WERI-Rb-1 (cell line): ENCODE measurements around the gene MRPL28.
"Not testable (repeated sequence)": the region's sequence is repeated elsewhere in the genome, so short reads cannot be mapped to it uniquely, and the experiment has no call there.

Source experiments
- DNase-seq: peaks from one replicate; pipeline ENCODE4 v3.0.0-alpha.2; 2020
- H3K27ac ChIP-seq: fragments of 250-450 bp; sonication (Bioruptor Pico); 2 replicates; pipeline ENCODE4 v1.5.1; 2020; ENCODE audit warnings: mild to moderate bottlenecking, moderate library complexity
- H3K27me3 ChIP-seq: fragments of 250-450 bp; sonication (Bioruptor Pico); 2 replicates; pipeline ENCODE4 v1.5.1; 2021; ENCODE audit warnings: mild to moderate bottlenecking, low read depth, moderate library complexity; ENCODE audit not compliant: insufficient read depth, severe bottlenecking
- H3K36me3 ChIP-seq: fragments of 250-450 bp; sonication (Bioruptor Pico); 2 replicates; pipeline ENCODE4 v1.5.1; 2020; ENCODE audit warnings: mild to moderate bottlenecking, moderate library complexity
- H3K4me3 ChIP-seq: 2 replicates; pipeline ENCODE4 v1.5.1; 2011; ENCODE audit warnings: low read depth, mild to moderate bottlenecking, control low read depth, low read length
- H3K9me3 ChIP-seq: fragments of 250-450 bp; sonication (Bioruptor Pico); 2 replicates; pipeline ENCODE4 v1.5.1; 2021; ENCODE audit warnings: mild to moderate bottlenecking, moderate library complexity; ENCODE audit not compliant: severe bottlenecking
- TF ChIP-seq, protein P1 (sequence below): IDR thresholded peaks from 2 replicates; pipeline ENCODE4 v1.5.1; 2011; ENCODE audit warnings: low read depth, mild to moderate bottlenecking, control low read depth, inconsistent platforms, low read length

MRPL28 gene

DNA sequence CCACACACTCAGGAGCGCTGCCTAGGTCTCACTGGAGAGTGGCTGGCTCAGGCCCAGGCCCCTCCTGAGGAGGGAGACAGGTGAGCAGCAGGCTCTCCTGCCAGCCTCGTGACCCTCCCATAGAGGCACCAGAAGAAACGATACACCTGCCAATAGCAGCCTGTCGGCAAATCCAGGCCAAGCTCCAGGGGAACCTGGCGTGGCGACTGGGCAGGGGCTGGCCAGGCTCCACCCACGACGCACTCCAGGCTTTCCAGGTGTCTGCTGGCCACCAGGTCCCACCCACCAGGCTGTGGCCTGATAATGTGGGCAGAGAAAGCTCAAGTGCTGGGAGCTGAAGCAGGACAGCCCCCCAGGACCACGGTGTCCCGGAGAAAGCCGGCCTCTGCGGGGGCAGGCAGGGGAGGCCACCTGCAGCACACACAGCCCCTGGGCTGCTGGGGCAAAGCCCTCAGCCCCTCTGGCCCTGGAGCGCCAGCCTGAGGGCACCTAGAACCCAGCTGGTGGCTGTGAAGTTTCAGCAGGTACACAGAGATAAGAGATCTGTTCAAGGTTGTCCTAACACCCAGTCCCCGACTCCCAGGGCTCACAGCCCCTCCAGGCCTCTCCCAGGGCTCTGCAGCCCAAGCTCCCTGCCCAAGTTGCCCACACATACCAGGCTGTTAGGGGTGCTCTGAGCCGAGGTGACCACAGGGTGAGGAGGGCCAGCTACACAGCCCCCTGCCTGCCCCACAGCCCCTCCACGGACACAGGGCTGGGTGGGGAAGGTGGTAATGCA is 9.0 kb upstream of the MRPL28 start:
- no peak overlapping the region for H3K27ac ChIP-seq
- H3K27me3 ChIP-seq = no peaks in the 10 kb centered on the region
- H3K4me3 ChIP-seq = no peak overlapping the region
- peaks cover 2% of the 10 kb centered on the region for H3K9me3 ChIP-seq
- no peak for DNase-seq
- H3K36me3 ChIP-seq = peaks cover 27% of the 10 kb centered on the region
- TF ChIP-seq, protein P1, sequence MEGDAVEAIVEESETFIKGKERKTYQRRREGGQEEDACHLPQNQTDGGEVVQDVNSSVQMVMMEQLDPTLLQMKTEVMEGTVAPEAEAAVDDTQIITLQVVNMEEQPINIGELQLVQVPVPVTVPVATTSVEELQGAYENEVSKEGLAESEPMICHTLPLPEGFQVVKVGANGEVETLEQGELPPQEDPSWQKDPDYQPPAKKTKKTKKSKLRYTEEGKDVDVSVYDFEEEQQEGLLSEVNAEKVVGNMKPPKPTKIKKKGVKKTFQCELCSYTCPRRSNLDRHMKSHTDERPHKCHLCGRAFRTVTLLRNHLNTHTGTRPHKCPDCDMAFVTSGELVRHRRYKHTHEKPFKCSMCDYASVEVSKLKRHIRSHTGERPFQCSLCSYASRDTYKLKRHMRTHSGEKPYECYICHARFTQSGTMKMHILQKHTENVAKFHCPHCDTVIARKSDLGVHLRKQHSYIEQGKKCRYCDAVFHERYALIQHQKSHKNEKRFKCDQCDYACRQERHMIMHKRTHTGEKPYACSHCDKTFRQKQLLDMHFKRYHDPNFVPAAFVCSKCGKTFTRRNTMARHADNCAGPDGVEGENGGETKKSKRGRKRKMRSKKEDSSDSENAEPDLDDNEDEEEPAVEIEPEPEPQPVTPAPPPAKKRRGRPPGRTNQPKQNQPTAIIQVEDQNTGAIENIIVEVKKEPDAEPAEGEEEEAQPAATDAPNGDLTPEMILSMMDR = no peak

DNA sequence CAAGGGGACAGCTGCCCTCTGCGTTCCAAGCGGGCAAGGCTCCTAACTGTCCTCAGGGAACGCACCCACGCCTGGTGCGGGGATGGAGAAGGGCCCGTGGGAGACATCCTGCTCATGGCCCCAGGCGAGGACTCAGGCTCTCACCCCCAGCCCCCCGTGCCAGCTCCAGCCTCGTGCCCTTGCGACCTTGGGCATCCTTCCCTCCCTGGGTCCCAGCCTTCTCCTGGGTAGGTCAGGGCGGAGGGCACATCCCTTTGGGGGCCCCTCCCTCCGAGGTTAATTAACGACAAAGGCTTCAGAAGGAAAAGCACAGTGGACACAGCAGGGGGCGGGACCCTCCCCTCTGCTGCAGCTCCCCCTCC is 8.5 kb upstream of the MRPL28 start:
- Histone ChIP-seq H3K36me3 (peaks cover 33% of the 10 kb centered on the region), H3K27me3 (no peaks in the 10 kb centered on the region), H3K9me3 (peaks cover 2% of the 10 kb centered on the region), H3K4me3 (no peak overlapping the region), H3K27ac (no peak overlapping the region)
- DNase-seq = no peak
- TF ChIP-seq, protein P1 = no peak

DNA sequence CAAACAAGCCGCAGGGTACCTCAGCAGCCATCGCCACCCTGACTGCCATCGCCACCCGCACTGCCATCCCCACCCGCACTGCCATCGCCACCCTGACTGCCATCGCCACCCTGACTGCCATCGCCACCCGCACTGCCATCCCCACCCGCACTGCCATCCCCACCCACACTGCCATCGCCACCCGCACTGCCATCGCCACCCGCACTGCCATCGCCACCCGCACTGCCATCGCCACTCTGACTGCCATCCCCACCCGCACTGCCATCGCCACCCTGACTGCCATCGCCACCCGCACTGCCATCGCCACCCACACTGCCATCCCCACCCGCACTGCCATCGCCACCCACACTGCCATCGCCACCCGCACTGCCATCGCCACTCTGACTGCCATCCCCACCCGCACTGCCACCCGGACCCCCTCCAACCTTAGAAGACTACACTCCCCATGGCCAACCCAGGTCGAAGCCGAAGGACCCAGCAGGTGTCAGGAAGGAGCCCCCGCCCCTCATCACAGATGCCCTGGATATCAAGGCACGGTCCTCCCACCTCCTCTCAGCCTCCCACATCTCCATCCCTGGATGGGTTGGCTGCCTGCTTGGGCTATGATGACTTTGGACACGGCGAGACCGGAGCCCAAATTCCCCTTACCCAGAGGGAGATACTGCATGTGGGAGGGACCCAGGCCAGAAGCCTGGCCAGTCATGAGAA is 7.9 kb upstream of the MRPL28 start:
- peaks cover 38% of the 10 kb centered on the region for H3K36me3 ChIP-seq
- DNase-seq, H3K27ac ChIP-seq, H3K9me3 ChIP-seq, H3K4me3 ChIP-seq, H3K27me3 ChIP-seq: not testable (repeated sequence)

DNA sequence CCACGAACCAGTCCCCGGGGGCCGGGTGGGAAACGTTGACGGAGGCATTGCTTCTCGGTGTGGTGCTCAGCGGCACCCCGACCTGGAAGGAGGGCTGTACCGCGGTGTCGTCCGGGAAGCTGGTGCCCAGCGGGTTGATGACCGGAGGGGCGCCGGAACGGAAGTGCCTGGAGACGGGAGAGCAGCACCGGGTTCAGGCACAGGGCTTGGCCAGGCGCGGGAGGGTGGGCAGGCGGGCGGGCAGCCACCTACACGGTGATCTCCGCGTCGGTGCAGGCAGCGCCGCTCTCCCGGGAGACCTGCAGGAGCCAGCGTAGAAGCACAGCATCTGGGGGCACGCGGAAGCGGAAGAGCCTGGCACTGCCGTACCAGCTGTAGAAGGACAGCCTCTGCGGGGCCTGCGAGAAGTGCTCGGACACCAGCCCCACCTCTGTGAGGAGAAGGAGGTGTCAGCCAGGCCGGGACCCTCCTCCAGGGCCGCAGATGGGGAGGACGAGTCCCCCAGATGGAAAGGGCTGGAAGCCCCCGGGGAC is 7.1 kb upstream of the MRPL28 start:
- peaks cover 46% of the 10 kb centered on the region for H3K36me3 ChIP-seq
- H3K4me3 ChIP-seq = no peak overlapping the region
- no peak overlapping the region for H3K27ac ChIP-seq
- peaks cover 2% of the 10 kb centered on the region for H3K9me3 ChIP-seq
- H3K27me3 ChIP-seq = no peaks in the 10 kb centered on the region
- TF ChIP-seq, protein P1 = no peak
- DNase-seq = no peak

DNA sequence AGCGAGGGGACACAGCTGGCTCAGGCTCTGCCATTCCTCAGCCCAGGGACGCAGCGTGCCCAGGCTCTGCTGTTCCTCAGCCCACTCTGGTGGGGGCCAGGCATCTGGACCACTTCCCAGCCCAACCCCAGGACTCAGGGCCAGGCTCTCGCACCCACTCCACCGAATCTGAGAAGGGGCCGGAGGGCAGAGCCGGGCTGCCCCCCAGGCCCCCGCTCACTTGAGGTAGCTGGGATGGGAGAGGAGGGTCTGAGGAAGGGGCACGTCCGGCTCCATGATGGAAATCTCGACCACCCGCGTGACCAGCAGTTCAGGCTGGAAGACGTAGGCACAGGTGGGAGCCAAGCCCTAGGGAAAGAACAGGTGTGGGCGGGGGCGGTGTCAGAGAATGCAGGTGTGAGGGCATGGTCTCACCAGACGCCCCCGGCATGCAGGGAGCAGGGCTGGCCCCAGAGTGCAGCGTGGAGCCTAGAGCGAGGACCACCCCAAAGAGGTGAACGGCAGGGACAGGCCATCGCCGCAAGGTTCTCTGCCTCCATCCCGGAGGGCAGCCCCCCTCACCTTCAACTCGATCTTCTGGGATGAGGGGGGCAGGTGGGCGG is 6.6 kb upstream of the MRPL28 start:
- TF ChIP-seq, protein P1 = no peak
- DNase-seq = no peak
- H3K9me3 ChIP-seq = peaks cover 2% of the 10 kb centered on the region
- no peaks in the 10 kb centered on the region for H3K27me3 ChIP-seq
- H3K4me3 ChIP-seq = no peak overlapping the region
- peaks cover 52% of the 10 kb centered on the region for H3K36me3 ChIP-seq
- H3K27ac ChIP-seq = no peak overlapping the region
